ENCODE data around the gene GATC.

Gene GATC, protein sequence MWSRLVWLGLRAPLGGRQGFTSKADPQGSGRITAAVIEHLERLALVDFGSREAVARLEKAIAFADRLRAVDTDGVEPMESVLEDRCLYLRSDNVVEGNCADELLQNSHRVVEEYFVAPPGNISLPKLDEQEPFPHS

DNA sequence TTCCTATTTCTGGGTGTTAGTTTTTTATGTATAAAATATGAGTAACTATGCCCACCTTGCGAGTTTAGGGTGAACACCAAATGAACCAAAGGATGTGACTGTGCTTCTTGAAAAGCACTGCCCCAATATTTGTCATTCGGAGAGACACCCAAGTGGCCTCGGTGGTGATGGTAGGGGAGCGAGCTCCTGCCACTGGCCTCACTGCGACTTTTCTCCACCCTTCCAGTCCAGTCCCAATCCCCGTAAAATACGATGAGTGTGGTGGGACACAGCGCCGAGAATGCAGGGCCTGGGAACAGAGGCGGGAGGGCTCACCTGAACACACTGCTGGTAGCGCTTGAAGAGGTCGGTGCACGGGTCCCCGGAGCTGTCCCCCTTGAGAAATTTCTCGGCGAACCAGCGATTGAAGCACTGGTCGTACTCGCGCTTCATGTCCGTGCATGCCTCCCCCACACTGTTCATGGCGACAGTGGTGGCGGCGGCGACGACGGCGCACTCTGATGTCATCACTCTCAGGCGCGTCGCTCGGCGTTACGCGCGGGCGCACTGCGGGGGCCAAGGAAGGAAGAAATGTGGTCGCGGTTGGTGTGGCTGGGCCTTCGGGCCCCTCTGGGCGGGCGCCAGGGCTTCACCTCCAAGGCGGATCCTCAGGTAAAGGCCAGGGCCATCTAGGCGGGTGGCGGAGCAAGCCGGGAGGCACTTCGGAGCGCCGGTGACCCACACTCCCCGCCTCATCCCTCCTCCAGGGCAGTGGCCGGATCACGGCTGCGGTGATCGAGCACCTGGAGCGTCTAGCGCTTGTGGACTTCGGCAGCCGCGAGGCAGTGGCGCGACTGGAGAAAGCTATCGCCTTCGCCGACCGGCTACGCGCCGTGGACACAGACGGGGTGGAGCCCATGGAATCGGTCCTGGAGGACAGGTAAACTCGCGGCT is at the start of gene GATC, which contains the start of gene TRIAP1:
GATC (plus strand) TSS at position 534 of the 933 bp plus-strand sequence; CDS start at position 571, 37 bp downstream.
TRIAP1 (minus strand) TSS at position 474 of the 933 bp plus-strand sequence; CDS start at position 462, 12 bp downstream.
- peak within 1 kb of the TSS; percentile 84 to 90 for H3K27ac ChIP-seq
- intact Hi-C loops (cut with DNase I; ENCODE audit: low total_unique reads), result no loop called here

GRCh38 chr12:120397824-120398540 is 48.3 kb upstream of the GATC start:
- no peaks in the 10 kb centered on the region for H3K4me1 ChIP-seq
- H3K27ac ChIP-seq, result no peak overlapping the region
- no peaks in the 10 kb centered on the region for H3K36me3 ChIP-seq
- H3K4me3 ChIP-seq, result no peak overlapping the region
- no peak for DNase-seq
- peaks cover 0 to 75% of the 10 kb centered on the region in 2 donors for H3K27me3 ChIP-seq
- intact Hi-C loops (cut with DNase I; ENCODE audit: low total_unique reads), result no loop called here
- no peak for TF ChIP-seq CTCF (IDR thresholded peaks at IDR 0.05)
- H3K9me3 ChIP-seq, result no peaks in the 10 kb centered on the region

More for the DNA sequence above, at the start of gene GATC, which contains the start of gene TRIAP1:
- H3K9me3 ChIP-seq, result no peaks in the 10 kb centered on the region
- peak; percentile 73 to 90 for DNase-seq
- H3K27me3 ChIP-seq, result no peaks in the 10 kb centered on the region
- H3K4me3 ChIP-seq, result peak within 1 kb of the TSS; percentile 78 to 95
- peaks cover 0 to 23% (median 20%) of the 10 kb centered on the region in 4 donors for H3K4me1 ChIP-seq
- no peak for TF ChIP-seq CTCF (IDR thresholded peaks at IDR 0.05)
- H3K36me3 ChIP-seq, result peaks cover 13 to 43% (median 20%) of the 10 kb centered on the region in 3 donors

DNA sequence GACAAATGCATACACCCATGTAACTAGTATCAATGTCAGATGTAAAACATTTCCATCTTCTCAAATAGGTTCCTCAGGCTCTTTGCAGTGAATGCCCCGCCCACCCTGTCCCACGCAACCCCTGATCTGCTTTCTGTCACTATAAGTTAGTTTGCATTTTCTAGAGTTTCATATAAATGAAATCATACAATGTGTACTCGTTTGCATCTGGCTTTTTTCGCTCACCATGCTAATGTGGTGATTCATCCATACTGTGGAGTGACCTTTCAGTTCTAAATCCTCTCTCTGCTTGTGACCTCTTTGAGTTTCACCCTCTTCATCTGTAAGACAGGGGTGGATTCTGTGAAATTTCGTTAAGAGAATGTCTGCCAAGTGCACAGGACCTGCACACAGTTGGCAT is 46.7 kb upstream of the GATC start:
- Histone ChIP-seq H3K9me3 (no peaks in the 10 kb centered on the region), H3K27me3 (peaks cover 0 to 67% of the 10 kb centered on the region in 2 donors), H3K27ac (no peak overlapping the region), H3K4me1 (no peaks in the 10 kb centered on the region), H3K4me3 (no peak overlapping the region), H3K36me3 (no peaks in the 10 kb centered on the region)
- TF ChIP-seq CTCF (IDR thresholded peaks at IDR 0.05), result no peak
- no peak for DNase-seq
- intact Hi-C loops (cut with DNase I; ENCODE audit: low total_unique reads), result no loop called here

- Histone ChIP-seq H3K27me3 (peaks cover 0 to 48% of the 10 kb centered on the region in 2 donors), H3K9me3 (no peaks in the 10 kb centered on the region), H3K4me1 (no peaks in the 10 kb centered on the region), H3K36me3 (no peaks in the 10 kb centered on the region), H3K4me3 (no peak overlapping the region), H3K27ac (no peak overlapping the region)
- TF ChIP-seq CTCF (IDR thresholded peaks at IDR 0.05), result no peak
- DNase-seq, result no peak
- intact Hi-C loops (cut with DNase I; ENCODE audit: low total_unique reads), result no loop called here
Observed at GRCh38 chr12:120402217-120402616, 44.0 kb upstream of the GATC start.

DNA sequence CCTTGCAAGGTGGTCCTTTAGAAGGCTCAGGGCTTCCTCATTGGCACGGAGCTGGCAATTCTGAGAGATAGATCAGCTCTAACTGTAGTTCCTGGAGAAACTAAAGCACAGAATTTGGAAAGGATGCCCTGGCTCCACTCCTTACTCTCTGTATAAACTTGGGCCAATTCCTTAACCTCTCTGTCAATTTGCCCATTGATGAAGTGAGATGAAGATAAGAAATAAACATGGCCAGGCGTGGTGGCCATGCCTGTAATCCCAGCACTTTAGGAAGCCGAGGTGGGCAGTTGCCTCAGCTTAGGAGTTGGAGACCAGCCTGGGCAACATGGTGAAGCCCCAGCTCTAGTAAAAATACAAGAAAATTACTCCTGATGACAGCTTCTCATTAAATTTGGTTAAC is 42.4 kb upstream of the GATC start:
- Histone ChIP-seq H3K4me3 (no peak overlapping the region), H3K36me3 (no peaks in the 10 kb centered on the region), H3K27ac (no peak overlapping the region), H3K27me3 (peaks cover 0 to 42% of the 10 kb centered on the region in 2 donors), H3K4me1 (no peaks in the 10 kb centered on the region), H3K9me3 (no peaks in the 10 kb centered on the region)
- no peak for DNase-seq
- intact Hi-C loops (cut with DNase I; ENCODE audit: low total_unique reads), result no loop called here
- no peak for TF ChIP-seq CTCF (IDR thresholded peaks at IDR 0.05)
